ENCODE results near the gene RWDD3. TPM values are rescaled to one million over a fixed set of nuclear protein-coding genes. Genes with fewer than 3 reads are reported as not detected.
A peak's percentile ranks its signal among the peaks of the same experiment; 100 is the strongest.

RWDD3 gene, protein sequence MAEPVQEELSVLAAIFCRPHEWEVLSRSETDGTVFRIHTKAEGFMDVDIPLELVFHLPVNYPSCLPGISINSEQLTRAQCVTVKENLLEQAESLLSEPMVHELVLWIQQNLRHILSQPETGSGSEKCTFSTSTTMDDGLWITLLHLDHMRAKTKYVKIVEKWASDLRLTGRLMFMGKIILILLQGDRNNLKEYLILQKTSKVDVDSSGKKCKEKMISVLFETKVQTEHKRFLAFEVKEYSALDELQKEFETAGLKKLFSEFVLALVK
- 11.3 and 23.7 TPM in 2 replicates for total RNA-seq (2014; rRNA removed; shearing (Covaris generic); ENCODE audit: low replicate concordance)

DNA sequence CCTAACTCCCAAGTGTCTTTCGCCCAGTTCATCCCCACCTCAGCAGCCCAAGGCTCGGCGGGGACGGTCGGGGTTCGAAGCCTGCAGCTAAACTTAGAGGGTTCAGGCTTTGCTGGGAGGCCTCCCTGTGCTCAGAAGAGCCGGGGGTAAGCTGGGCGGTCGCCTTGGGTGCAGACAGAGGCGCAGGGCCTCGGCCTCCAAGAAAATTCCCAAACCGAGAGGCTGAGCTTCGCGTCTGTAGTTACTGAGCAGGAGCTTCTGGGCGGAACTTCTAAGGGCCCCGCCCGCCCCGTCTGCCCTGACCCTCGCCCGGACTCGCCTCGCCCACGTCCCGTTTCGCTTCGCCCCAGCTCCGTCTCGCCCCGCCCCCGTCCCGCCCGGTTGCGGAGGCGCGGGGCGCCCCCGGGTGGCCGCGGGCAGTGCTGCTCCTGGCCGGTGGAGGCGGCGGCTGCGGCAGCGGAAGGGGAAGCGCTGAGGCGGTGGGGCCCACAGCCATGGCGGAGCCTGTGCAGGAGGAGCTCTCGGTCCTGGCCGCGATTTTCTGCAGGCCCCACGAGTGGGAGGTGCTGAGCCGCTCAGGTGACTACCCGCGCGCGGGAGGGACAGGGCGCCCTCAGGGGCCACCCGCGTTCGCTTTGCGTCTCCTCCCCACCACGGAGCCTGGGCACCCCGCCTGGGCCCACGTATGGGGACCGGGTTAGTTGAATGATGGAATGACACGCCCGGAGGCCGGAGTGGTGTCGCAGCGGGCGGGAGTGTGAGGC, at the start of gene RWDD3:
RWDD3 (plus strand) TSS at position 474 of the 764 bp plus-strand sequence; CDS start at position 495, 21 bp downstream.
- Histone ChIP-seq H3K4me1 (ENCODE audit: low read length) (peaks cover 21% of the 10 kb centered on the region), H3K27me3 (ENCODE audit: low read length) (no peaks in the 10 kb centered on the region), H3K9me3 (ENCODE audit: low read length) (no peaks in the 10 kb centered on the region), H3K36me3 (ENCODE audit: insufficient read depth, low read length) (no peaks in the 10 kb centered on the region), H3K9me2 (replicated peaks; ENCODE audit: insufficient read depth, low read length) (no peaks in the 10 kb centered on the region), H3K27ac (ENCODE audit: low read length) (no peak within 1 kb of the TSS), H3K9ac (ENCODE audit: low read length) (peak within 1 kb of the TSS; percentile 88), H3K4me3 (ENCODE audit: low read length) (peak within 1 kb of the TSS; percentile 93), H2AFZ (ENCODE audit: low read length) (peak within 1 kb of the TSS; percentile 98), H3K4me2 (ENCODE audit: low read depth, low read length, poor library complexity, severe bottlenecking) (peak within 1 kb of the TSS; percentile 91), H4K20me1 (ENCODE audit: insufficient read depth, low read depth, low read length) (no peaks in the 10 kb centered on the region), H3K79me2 (ENCODE audit: low read length) (peaks cover 42% of the 10 kb centered on the region)
- DNase-seq, result peak; percentile 96

DNA sequence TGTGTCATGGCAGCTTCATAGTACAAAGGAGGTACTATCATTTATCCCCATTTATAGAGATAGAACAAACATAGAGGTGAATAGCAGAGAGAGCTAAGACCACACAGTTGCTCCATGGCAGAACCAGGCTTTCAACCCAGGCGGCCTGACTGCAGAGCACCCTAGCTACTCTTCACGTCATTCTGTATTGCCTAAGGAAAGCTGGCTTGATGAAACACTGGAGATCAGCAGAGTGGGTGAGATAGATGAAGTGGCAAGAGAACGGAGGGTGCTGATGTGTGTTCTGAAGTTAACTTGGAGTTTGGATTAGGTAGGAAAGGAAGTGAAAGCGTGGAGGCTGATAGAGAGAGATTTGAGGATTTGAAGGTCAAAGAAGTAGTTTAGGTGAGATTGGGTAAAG, 47.9 kb upstream of the RWDD3 start:
- no peak for DNase-seq
- no peak overlapping the region for H3K4me2 ChIP-seq (ENCODE audit: low read depth, low read length, poor library complexity, severe bottlenecking)
- H3K36me3 ChIP-seq (ENCODE audit: insufficient read depth, low read length), result no peaks in the 10 kb centered on the region
- no peaks in the 10 kb centered on the region for H4K20me1 ChIP-seq (ENCODE audit: insufficient read depth, low read depth, low read length)
- H2AFZ ChIP-seq (ENCODE audit: low read length), result no peak overlapping the region
- H3K4me3 ChIP-seq (ENCODE audit: low read length), result no peak overlapping the region
- no peaks in the 10 kb centered on the region for H3K4me1 ChIP-seq (ENCODE audit: low read length)
- no peaks in the 10 kb centered on the region for H3K9me2 ChIP-seq (replicated peaks; ENCODE audit: insufficient read depth, low read length)
- H3K27me3 ChIP-seq (ENCODE audit: low read length), result no peaks in the 10 kb centered on the region
- H3K79me2 ChIP-seq (ENCODE audit: low read length), result no peaks in the 10 kb centered on the region
- no peak overlapping the region for H3K9ac ChIP-seq (ENCODE audit: low read length)
- H3K9me3 ChIP-seq (ENCODE audit: low read length), result no peaks in the 10 kb centered on the region
- no peak overlapping the region for H3K27ac ChIP-seq (ENCODE audit: low read length)

DNA sequence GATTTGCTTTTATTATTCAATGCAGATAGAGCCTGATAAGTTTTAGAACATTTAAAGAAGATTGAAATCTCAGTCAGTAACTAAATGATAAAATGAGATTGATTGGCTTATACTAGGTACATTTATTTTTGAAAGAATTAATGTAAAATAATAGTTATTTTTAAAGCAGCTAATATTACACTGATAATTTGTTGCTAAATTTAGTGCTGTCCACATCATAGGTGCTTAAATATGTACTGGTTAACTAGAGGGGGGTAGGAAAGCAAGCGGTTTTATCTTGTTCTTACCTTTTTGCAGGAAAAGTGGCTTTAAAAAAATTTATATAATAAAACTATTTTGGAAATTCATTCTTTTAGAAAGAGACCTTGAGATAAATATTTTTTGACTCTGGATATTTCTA, 40.4 kb upstream of the RWDD3 start:
- H3K4me1 ChIP-seq (ENCODE audit: low read length), result no peaks in the 10 kb centered on the region

DNA sequence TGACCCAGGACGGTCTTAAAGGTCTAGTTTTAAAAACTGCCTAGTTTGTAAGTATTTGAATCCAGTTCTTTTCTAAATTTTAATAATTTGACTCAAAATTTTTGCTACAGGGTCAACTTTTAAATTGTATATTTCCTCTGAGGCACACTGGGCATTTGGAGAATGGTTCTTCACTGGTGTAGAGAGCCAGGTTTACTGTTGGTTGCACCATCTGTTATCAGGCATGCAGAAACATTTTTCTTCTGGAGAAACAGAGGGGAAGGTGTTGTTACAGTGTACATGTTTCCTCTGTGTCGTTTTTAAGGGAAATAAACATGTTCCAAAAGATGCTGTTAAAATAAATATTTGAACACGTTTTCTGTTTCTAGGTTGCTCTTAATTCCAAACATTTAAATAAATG, 39.0 kb upstream of the RWDD3 start:
- no peak for DNase-seq
- Histone ChIP-seq H3K9ac (ENCODE audit: low read length) (no peak overlapping the region), H3K36me3 (ENCODE audit: insufficient read depth, low read length) (no peaks in the 10 kb centered on the region), H3K27me3 (ENCODE audit: low read length) (no peaks in the 10 kb centered on the region), H3K79me2 (ENCODE audit: low read length) (no peaks in the 10 kb centered on the region), H4K20me1 (ENCODE audit: insufficient read depth, low read depth, low read length) (no peaks in the 10 kb centered on the region), H3K9me2 (replicated peaks; ENCODE audit: insufficient read depth, low read length) (no peaks in the 10 kb centered on the region), H3K4me2 (ENCODE audit: low read depth, low read length, poor library complexity, severe bottlenecking) (no peak overlapping the region), H3K9me3 (ENCODE audit: low read length) (no peaks in the 10 kb centered on the region), H3K4me1 (ENCODE audit: low read length) (no peaks in the 10 kb centered on the region), H3K4me3 (ENCODE audit: low read length) (no peak overlapping the region), H2AFZ (ENCODE audit: low read length) (no peak overlapping the region), H3K27ac (ENCODE audit: low read length) (no peak overlapping the region)

More for the DNA sequence above, 40.4 kb upstream of the RWDD3 start:
- no peak overlapping the region for H3K9ac ChIP-seq (ENCODE audit: low read length)
- no peak overlapping the region for H3K27ac ChIP-seq (ENCODE audit: low read length)
- H2AFZ ChIP-seq (ENCODE audit: low read length), result no peak overlapping the region
- H3K9me3 ChIP-seq (ENCODE audit: low read length), result no peaks in the 10 kb centered on the region
- H3K4me3 ChIP-seq (ENCODE audit: low read length), result no peak overlapping the region
- no peaks in the 10 kb centered on the region for H3K9me2 ChIP-seq (replicated peaks; ENCODE audit: insufficient read depth, low read length)
- no peak for DNase-seq
- no peaks in the 10 kb centered on the region for H3K79me2 ChIP-seq (ENCODE audit: low read length)
- H4K20me1 ChIP-seq (ENCODE audit: insufficient read depth, low read depth, low read length), result no peaks in the 10 kb centered on the region
- no peaks in the 10 kb centered on the region for H3K27me3 ChIP-seq (ENCODE audit: low read length)
- H3K4me2 ChIP-seq (ENCODE audit: low read depth, low read length, poor library complexity, severe bottlenecking), result no peak overlapping the region
- H3K36me3 ChIP-seq (ENCODE audit: insufficient read depth, low read length), result no peaks in the 10 kb centered on the region

DNA sequence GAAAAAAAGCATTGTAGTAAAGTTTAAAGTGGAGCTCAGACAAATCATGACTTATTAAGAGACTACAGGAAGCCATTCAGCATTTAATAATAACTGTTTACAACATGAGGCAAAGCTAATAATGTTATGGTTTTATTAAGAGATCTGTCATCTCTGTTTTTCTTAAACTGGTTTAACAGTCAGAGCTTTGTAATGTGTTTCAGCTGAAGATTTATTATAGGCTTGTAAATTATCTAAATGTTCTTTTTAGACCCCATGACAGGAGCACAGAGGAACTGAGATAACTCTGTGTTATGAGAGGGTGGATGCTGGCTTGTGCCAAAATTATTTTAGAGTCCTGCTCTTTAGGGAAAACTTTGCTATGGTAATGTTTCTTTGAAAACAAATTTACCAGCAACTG, 38.0 kb upstream of the RWDD3 start:
- DNase-seq, result no peak
- no peaks in the 10 kb centered on the region for H3K79me2 ChIP-seq (ENCODE audit: low read length)
- H4K20me1 ChIP-seq (ENCODE audit: insufficient read depth, low read depth, low read length), result no peaks in the 10 kb centered on the region
- no peak overlapping the region for H3K9ac ChIP-seq (ENCODE audit: low read length)
- no peaks in the 10 kb centered on the region for H3K36me3 ChIP-seq (ENCODE audit: insufficient read depth, low read length)
- no peak overlapping the region for H3K4me2 ChIP-seq (ENCODE audit: low read depth, low read length, poor library complexity, severe bottlenecking)
- H3K27ac ChIP-seq (ENCODE audit: low read length), result no peak overlapping the region
- H3K4me3 ChIP-seq (ENCODE audit: low read length), result no peak overlapping the region
- no peaks in the 10 kb centered on the region for H3K27me3 ChIP-seq (ENCODE audit: low read length)
- no peaks in the 10 kb centered on the region for H3K9me2 ChIP-seq (replicated peaks; ENCODE audit: insufficient read depth, low read length)
- H3K4me1 ChIP-seq (ENCODE audit: low read length), result no peaks in the 10 kb centered on the region
- H2AFZ ChIP-seq (ENCODE audit: low read length), result no peak overlapping the region
- no peaks in the 10 kb centered on the region for H3K9me3 ChIP-seq (ENCODE audit: low read length)

DNA sequence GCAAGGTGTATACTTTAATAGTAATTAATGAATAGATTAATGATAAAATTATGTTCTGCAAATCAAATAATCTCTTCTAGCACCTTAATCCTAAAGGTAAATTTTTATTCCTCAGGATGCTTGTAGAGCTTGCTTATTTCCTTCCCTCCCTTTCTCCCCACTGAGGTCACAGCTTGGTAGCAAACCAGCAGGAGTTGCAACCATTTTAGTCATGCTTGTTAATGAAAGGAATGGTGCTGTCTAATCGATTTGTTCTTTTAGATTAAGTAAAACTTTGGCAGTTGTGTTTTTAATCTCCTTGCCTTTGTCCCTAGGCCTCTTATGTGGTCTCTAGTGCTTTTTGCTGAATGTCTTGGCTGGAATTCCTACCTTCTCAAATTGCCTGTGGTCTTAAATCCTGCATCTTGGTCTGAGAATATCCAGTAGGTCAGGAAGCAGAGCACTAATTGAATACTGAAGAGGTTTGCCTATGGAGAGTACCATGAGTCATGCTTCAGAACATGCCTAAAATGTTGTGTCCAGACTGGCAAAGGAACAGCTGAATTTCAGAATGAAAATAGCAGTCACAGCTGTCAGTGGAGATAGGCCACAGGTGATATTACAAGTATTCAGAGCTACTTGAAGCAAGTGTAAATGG, 36.3 kb upstream of the RWDD3 start:
- no peak overlapping the region for H3K4me3 ChIP-seq (ENCODE audit: low read length)
- H3K9me3 ChIP-seq (ENCODE audit: low read length), result no peaks in the 10 kb centered on the region
- no peaks in the 10 kb centered on the region for H3K9me2 ChIP-seq (replicated peaks; ENCODE audit: insufficient read depth, low read length)
- DNase-seq, result no peak
- H2AFZ ChIP-seq (ENCODE audit: low read length), result no peak overlapping the region
- H3K9ac ChIP-seq (ENCODE audit: low read length), result no peak overlapping the region
- no peaks in the 10 kb centered on the region for H3K27me3 ChIP-seq (ENCODE audit: low read length)
- no peak overlapping the region for H3K27ac ChIP-seq (ENCODE audit: low read length)
- H3K4me1 ChIP-seq (ENCODE audit: low read length), result no peaks in the 10 kb centered on the region
- H3K79me2 ChIP-seq (ENCODE audit: low read length), result no peaks in the 10 kb centered on the region
- H4K20me1 ChIP-seq (ENCODE audit: insufficient read depth, low read depth, low read length), result no peaks in the 10 kb centered on the region
- H3K36me3 ChIP-seq (ENCODE audit: insufficient read depth, low read length), result no peaks in the 10 kb centered on the region
- H3K4me2 ChIP-seq (ENCODE audit: low read depth, low read length, poor library complexity, severe bottlenecking), result no peak overlapping the region

DNA sequence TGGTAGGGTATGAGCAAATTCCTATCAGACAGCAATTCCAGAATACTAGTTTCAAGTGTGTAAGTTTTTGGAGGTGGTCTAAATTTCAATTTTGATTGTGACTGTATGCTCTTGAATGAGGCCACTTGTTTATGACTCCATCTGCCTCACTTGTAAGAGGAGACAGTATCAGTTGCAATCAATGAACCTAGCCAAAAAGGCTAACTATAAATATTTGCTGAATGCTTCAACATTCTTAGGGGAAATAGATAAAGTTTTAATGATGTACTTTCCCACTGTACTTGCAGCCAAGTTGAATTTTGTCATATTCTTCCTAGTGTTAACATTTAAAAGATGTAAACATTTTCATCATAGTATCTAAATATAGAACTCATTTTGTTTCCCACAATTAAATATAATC, 32.1 kb upstream of the RWDD3 start:
- Histone ChIP-seq H3K9me3 (ENCODE audit: low read length) (no peaks in the 10 kb centered on the region), H3K9me2 (replicated peaks; ENCODE audit: insufficient read depth, low read length) (no peaks in the 10 kb centered on the region), H3K4me1 (ENCODE audit: low read length) (no peaks in the 10 kb centered on the region), H3K27me3 (ENCODE audit: low read length) (no peaks in the 10 kb centered on the region), H2AFZ (ENCODE audit: low read length) (no peak overlapping the region), H3K4me3 (ENCODE audit: low read length) (no peak overlapping the region), H3K4me2 (ENCODE audit: low read depth, low read length, poor library complexity, severe bottlenecking) (no peak overlapping the region), H3K36me3 (ENCODE audit: insufficient read depth, low read length) (no peaks in the 10 kb centered on the region), H3K79me2 (ENCODE audit: low read length) (no peaks in the 10 kb centered on the region), H3K9ac (ENCODE audit: low read length) (no peak overlapping the region), H4K20me1 (ENCODE audit: insufficient read depth, low read depth, low read length) (no peaks in the 10 kb centered on the region), H3K27ac (ENCODE audit: low read length) (no peak overlapping the region)
- DNase-seq, result no peak

DNA sequence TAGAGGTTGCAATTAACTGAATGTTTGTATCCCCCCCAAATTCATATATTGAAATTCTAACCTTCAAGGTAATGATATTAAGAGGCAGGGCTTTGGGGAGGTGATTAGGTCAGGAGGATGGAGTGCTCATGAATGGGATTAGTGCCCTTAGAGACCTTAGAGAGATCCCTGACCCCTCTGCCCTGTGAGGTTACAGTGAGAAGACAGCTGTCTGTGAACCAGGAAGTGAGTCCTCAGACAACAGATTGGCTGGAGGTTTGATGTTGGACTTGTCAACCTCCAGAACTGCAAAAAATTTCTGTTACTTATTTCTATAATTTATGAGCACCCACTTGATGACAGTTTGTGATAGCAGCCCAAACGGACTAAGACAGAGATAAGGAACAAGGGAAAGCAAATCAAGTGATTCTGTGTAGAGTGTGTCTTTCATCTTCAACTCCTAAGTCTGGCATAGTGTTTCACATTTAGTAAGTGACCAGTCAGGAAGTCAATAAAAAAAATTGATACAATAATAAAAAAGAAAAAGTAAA, 30.0 kb upstream of the RWDD3 start:
- H3K79me2 ChIP-seq (ENCODE audit: low read length), result no peaks in the 10 kb centered on the region
- no peaks in the 10 kb centered on the region for H4K20me1 ChIP-seq (ENCODE audit: insufficient read depth, low read depth, low read length)
- H3K4me2 ChIP-seq (ENCODE audit: low read depth, low read length, poor library complexity, severe bottlenecking), result no peak overlapping the region
- no peak overlapping the region for H3K9ac ChIP-seq (ENCODE audit: low read length)
- H3K4me1 ChIP-seq (ENCODE audit: low read length), result no peaks in the 10 kb centered on the region
- H3K9me3 ChIP-seq (ENCODE audit: low read length), result no peaks in the 10 kb centered on the region
- no peaks in the 10 kb centered on the region for H3K9me2 ChIP-seq (replicated peaks; ENCODE audit: insufficient read depth, low read length)
- no peak overlapping the region for H3K4me3 ChIP-seq (ENCODE audit: low read length)
- H3K36me3 ChIP-seq (ENCODE audit: insufficient read depth, low read length), result no peaks in the 10 kb centered on the region
- no peaks in the 10 kb centered on the region for H3K27me3 ChIP-seq (ENCODE audit: low read length)
- H3K27ac ChIP-seq (ENCODE audit: low read length), result no peak overlapping the region
- DNase-seq, result no peak
- H2AFZ ChIP-seq (ENCODE audit: low read length), result no peak overlapping the region

All from Karpas-422 (cell line).